GM21360 (cell line): ENCODE results near the gene HEMGN.

Experiments used
- ATAC-seq: cut with Tn5 transposase; IDR thresholded peaks from one replicate; pipeline ENCODE4 v1.9.1; 2021; ENCODE audit warnings: mild to moderate bottlenecking, moderate library complexity; ENCODE audit not compliant: unreplicated experiment

The HEMGN gene

DNA sequence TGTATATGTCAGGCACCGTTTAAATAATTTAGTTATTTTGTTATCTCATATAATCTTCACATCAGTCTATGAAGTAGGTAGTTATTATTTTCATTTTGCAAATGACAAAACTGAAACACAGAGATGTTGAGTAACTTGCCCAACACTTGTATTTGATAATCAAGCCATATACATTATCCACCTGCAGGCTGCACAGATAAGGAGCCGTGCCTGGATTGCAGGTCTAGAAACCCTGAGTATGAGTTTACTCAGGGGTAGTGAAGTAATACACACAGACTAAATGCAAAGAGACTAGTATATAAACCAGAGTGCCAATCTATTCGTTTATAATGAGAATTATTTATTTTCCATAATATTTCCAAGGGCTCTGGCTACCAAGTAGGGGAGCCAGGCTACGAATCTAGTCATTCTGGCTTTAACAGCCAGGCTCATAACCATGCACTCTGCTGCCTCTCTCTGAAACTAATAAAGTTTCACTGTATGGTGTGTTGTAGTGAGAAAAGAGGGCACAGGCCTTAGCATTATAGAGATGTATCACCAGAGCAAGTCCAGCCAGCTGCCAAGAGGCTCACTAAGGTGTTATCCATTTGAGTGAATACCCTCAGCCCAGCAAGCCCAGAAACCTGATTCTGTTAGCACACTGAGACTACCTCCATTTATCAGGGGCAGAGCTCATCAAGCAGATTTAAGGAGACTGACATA is 4.5 kb downstream of the HEMGN start:
- no peak for ATAC-seq

DNA sequence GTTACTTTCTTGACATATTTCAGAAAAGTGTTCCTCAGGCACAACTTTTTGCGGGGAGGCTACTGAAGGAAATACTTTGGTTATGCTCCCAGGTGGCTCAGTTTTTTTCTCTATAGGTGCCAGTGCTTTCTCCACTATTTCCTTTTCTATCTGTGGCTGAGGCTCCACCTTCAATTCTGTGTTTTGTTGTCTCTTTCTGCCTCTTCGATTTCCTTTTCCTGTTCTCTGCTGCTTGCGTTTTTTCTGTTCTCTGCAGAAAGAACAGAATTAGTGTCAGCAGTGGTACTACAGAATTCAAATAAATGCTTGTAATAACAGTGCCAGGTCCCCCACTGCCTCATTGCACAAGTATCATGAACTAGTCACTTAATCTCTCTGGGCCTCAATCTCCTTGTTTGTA is 7.0 kb downstream of the HEMGN start:
- ATAC-seq, result no peak

DNA sequence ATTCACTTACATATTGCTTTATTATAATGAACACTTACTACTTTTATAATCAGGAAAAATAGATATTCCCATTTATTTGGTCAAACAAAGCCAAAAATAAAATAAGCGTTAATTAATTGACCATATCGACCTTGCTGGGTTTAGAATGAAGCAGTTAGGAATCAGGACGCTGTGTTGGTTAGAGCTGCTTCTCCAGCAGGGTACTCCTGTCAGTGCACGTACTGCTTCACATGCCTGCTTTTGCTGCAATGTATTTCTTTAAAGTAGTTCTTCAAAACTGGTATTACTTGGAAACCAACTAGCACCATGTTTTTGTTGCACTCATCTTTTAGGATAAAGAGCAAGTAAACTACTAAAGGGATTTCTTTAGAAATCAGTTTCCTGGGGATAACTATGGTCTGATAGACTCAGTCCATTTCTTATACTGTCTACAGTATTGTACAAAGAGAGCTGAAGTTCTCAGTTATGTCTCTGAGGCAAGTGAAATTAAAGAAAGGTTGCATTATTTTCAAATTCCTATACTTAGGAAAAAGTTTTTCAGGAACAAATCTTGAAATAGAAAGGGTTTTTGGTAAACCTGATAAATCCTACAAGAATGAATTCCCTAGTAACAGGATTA is 8.9 kb downstream of the HEMGN start:
- no peak for ATAC-seq

DNA sequence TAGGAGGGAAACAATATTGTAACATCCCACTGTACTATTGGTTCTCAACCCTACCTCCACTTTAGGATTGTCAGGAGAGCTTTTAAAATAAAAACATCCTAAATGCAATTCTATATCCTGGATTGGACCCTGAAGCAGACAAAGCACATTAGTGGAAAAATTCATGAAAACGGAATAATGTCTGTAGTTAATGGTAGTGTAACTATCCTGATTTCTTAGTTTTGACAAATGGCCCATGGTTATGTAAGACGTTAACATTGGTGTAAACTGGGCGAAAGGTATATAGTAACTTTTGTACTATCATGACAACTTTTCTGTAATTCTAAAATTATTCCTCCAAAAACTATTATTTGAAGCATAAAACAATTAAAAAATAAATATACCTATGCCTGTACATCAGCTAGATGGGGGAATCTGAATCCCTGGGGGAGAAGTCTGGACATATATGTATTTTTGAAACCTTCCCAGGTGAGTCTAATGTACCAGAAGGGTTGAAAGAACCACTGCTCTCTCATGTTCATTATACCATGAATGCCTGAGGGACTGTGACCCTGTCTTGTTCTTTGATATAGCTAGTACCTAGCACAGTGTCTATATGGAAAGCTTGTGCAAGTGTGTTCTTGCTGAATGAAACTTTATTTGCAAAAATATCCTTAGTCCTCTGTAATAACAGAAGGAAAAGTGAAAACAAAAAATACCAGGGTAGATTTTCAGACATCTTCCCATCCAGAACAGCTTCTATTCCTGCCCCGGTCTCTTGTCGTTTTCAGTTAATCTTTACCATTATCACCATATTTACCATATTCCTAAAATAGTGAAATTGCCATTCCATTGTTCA is 12.3 kb downstream of the HEMGN start:
- ATAC-seq, result no peak

GRCh38 chr9:97924386-97924785 is 13.6 kb downstream of the HEMGN start:
- no peak for ATAC-seq

- peak; percentile 35 for ATAC-seq
These were observed 14.4 kb downstream of the HEMGN start for GRCh38 chr9:97923529-97924108.

GRCh38 chr9:97921959-97922724 is 15.8 kb downstream of the HEMGN start, which contains the start of gene TRMO:
Gene TRMO, minus strand, starts transcription at chr9:97922500. Its CDS starts 7 bp downstream, at chr9:97922493.
- ATAC-seq, result peak; percentile 74

DNA sequence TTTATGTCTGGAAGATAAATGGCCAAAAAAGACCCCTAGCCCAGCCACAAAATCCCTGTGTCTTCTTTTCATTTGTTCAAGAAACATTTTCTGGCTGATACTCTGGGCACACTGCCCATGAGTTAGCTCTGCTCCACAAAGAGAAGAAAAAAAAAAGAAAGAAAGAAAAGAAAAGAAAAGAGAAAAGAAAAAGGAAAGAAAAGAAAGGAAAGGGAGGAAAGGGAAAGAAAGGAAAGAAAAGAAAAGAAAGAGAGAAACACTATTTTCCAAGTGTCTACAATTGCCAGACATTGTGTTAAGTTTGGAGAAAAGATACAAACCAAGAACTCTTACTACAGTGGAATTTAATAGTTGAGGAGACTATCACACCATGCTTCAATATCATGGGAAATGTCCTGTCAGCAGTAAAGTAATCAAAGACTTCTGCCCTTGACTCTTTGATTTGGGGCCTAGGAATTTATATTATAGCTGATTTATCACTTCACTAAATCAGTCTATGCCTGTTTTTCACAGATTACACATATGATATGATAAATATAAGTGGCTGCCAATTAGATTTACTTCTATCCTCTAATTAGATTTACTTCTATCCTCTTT is 18.7 kb downstream of the HEMGN start:
- ATAC-seq, result no peak

GRCh38 chr9:97918611-97919010 is 19.4 kb downstream of the HEMGN start:
- no peak for ATAC-seq

DNA sequence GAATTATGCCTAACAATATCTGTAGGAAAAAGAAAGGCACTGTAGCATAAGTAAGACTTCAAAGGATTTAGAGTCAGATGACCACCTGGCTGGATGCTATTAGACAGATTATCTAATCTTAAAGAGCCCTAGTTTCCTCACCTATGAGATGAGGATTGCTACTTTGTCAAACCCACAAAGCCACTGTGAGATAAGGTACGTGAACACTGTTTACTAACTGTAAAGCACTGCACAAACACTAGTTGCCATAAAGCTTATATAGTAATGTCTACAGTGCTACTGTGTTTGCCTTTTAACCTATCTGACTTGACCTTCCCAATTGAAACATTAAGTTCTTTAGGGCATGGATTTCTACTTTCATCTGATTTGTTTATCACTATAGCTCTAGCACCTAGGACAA is 26.0 kb downstream of the HEMGN start:
- ATAC-seq, result no peak

- no peak for ATAC-seq
These were observed 26.4 kb downstream of the HEMGN start for GRCh38 chr9:97911528-97911927.

DNA sequence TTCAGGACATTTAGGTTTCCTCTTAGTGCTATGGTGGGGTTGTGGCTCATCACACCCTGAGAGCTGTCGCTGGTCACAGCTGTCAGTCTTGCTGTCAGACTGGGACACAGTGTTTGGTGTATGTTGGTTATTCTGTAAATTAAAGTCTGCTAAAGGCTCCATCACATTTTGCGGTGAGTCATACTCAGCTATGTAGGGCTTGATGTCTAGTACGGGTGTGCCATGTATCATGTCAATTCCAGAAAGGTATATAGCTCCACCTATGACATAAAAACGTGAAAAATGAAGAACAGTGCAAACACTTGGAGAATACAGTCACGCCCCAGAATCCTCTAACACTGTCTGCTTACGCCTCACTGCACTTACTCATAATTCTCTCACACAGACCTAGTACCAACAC is 27.6 kb downstream of the HEMGN start:
- no peak for ATAC-seq

DNA sequence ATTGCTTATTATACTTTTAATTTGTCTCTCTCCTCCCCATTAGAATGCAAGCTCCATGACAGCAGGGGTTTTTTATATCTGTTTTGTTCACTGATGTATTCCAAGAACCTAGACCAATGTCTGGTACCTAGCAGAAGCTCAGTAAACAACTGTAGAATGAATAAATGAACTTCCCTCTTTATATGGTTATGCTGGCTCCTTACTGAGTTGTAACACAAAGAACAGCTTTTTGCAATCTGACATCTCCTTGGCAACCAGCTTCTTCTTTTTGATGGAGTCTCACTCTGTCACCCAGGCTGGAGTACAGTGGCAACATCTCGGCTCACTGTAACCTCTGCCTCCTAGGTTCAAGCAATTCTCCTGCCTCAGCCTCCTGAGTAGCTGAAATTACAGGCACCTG is 29.3 kb downstream of the HEMGN start:
- ATAC-seq, result no peak

GRCh38 chr9:97907632-97908031 is 30.3 kb downstream of the HEMGN start:
- ATAC-seq, result no peak

GRCh38 chr9:97907046-97907445 is 30.9 kb downstream of the HEMGN start:
- no peak for ATAC-seq

DNA sequence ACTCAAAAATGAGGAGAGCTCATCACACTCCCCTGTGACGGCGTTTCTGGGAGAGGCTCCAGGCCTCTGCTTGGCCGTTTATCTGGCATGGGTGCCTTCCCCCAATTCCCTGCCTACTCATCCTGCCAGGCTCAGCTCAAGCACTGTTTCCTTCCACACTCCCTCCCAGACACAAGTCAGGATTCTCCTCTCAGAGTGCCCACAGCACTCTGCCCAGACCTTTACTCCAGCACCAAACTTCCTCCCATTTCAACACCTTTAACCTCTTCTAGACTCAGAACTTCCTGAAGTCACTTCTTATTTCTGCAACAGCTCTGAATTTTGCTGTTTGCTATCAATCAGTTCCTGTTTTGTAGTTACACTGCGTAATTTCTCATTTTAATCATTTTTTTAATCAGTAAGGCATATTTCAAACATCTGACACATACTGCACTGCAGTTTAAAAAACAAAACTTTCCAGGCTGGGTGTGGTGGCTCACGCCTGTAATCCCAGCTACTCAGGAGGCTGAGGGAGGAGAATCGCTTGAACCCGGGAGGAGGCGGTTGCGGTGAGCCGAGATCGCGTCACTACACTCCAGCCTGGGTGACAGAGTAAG is 31.6 kb downstream of the HEMGN start:
- no peak for ATAC-seq

- no peak for ATAC-seq
These were observed 32.7 kb downstream of the HEMGN start for GRCh38 chr9:97905228-97905627.

GRCh38 chr9:97904725-97905124 is 33.2 kb downstream of the HEMGN start:
- ATAC-seq, result no peak

DNA sequence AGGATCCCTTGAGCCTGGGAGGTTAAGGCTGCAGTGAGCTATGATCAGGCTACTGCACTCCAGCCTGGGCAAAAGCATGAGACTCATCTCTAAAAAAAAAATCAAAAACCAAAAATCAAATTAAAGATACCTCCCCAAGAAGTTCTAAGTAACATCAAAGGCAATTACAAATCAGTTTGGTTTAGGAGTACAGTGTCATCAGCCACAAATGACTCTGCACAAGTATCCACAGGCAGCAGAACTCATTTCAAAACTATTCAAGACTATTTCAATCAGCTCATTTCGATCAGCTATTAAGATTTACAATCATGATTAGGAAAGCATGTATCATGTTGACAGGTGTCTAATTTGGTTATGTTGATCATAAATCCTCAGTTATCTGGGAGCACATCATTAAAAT is 34.8 kb downstream of the HEMGN start:
- no peak for ATAC-seq
